GM23338 (cell line): Measurements from ENCODE around the gene ACY1. TPM values are rescaled to one million over a fixed set of nuclear protein-coding genes. Genes with fewer than 3 reads are reported as not detected.

ENCODE experiments used
- ATAC-seq: fragments of 200-7000 bp; cut with Tn5 transposase; 3 replicates; pipeline ENCODE4 v1.9.1; 2020
- DNase-seq: peaks from one replicate; pipeline ENCODE4 v3.0.0-alpha.2; 2015; ENCODE audit warnings: low spot score
- H2AFZ ChIP-seq: fragments of 200-600 bp; sonication (generic); 2 replicates; pipeline ENCODE4 v1.8.0; 2016; ENCODE audit warnings: antibody characterized with exemption, mild to moderate bottlenecking, moderate library complexity
- H3F3A ChIP-seq: fragments of 200-600 bp; sonication (generic); replicated peaks from 2 replicates; pipeline ENCODE4 v1.8.0; 2017; ENCODE audit warnings: antibody characterized with exemption, mixed run types, low read depth
- H3K27ac ChIP-seq: fragments of 200-600 bp; sonication (generic); 2 replicates; pipeline ENCODE4 v1.6.1; 2016; ENCODE audit warnings: low read depth
- H3K27me3 ChIP-seq: fragments of 200-600 bp; sonication (generic); 2 replicates; pipeline ENCODE4 v1.8.0; 2016; ENCODE audit warnings: mild to moderate bottlenecking, mixed run types, moderate library complexity; ENCODE audit not compliant: insufficient read depth
- H3K36me3 ChIP-seq: fragments of 200-600 bp; sonication (generic); 2 replicates; pipeline ENCODE4 v1.8.0; 2016; ENCODE audit warnings: mild to moderate bottlenecking; ENCODE audit not compliant: insufficient read depth
- H3K4me1 ChIP-seq: fragments of 200-600 bp; sonication (generic); 2 replicates; pipeline ENCODE4 v1.8.0; 2016; ENCODE audit warnings: mild to moderate bottlenecking, moderate library complexity; ENCODE audit not compliant: insufficient read depth
- H3K4me2 ChIP-seq: fragments of 200-600 bp; sonication (generic); 2 replicates; pipeline ENCODE4 v1.7.1; 2017; ENCODE audit warnings: mixed run types
- H3K4me3 ChIP-seq: fragments of 200-600 bp; sonication (generic); 2 replicates; pipeline ENCODE4 v1.6.1; 2016; ENCODE audit warnings: mixed run types
- H3K79me2 ChIP-seq: fragments of 200-600 bp; sonication (generic); replicated peaks from 2 replicates; pipeline ENCODE4 v1.8.0; 2017; ENCODE audit warnings: mild to moderate bottlenecking; ENCODE audit not compliant: insufficient read depth
- H3K9me2 ChIP-seq: fragments of 200-600 bp; sonication (generic); 2 replicates; pipeline ENCODE4 v1.8.0; 2017; ENCODE audit not compliant: insufficient read depth
- H4K20me1 ChIP-seq: fragments of 200-600 bp; sonication (generic); replicated peaks from 2 replicates; pipeline ENCODE4 v1.8.0; 2017; ENCODE audit warnings: mild to moderate bottlenecking; ENCODE audit not compliant: insufficient read depth
- H3K27ac Mint-ChIP-seq: 2 replicates; pipeline ENCODE4 v1.8.0; 2020; ENCODE audit warnings: inconsistent platforms, mild to moderate bottlenecking, moderate library complexity, mixed read lengths
- H3K27me3 Mint-ChIP-seq: 3 replicates; pipeline ENCODE4 v1.8.0; 2022; ENCODE audit warnings: low read depth, mild to moderate bottlenecking, moderate library complexity, mixed read lengths, inconsistent platforms; ENCODE audit not compliant: insufficient read depth, poor library complexity
- H3K36me3 Mint-ChIP-seq: 3 replicates; pipeline ENCODE4 v1.8.0; 2021; ENCODE audit warnings: low read depth, mild to moderate bottlenecking, inconsistent platforms, moderate library complexity, mixed read lengths
- H3K4me1 Mint-ChIP-seq: 3 replicates; pipeline ENCODE4 v1.8.0; 2020; ENCODE audit warnings: mild to moderate bottlenecking, inconsistent platforms, mixed read lengths
- H3K4me3 Mint-ChIP-seq: 3 replicates; pipeline ENCODE4 v1.8.0; 2021; ENCODE audit warnings: moderate library complexity, mild to moderate bottlenecking, inconsistent platforms, mixed read lengths
- H3K9me3 Mint-ChIP-seq: 3 replicates; pipeline ENCODE4 v1.8.0; 2020; ENCODE audit warnings: moderate library complexity, mild to moderate bottlenecking, inconsistent platforms, mixed read lengths
- CREB1 ChIP-seq: fragments of 250-450 bp; sonication (Bioruptor Pico); IDR thresholded peaks from 2 replicates; pipeline ENCODE4 v1.5.0; 2020; ENCODE audit warnings: low read depth, mild to moderate bottlenecking, moderate library complexity
- EZH2 ChIP-seq: fragments of 200-600 bp; sonication (generic); IDR thresholded peaks from one replicate; pipeline ENCODE4 v1.8.0; 2017; ENCODE audit warnings: antibody characterized with exemption, mild to moderate bottlenecking, low read depth; ENCODE audit not compliant: unreplicated experiment
- JUNB ChIP-seq: IDR thresholded peaks from one replicate; pipeline ENCODE4 v1.6.1; 2016; ENCODE audit warnings: antibody characterized with exemption; ENCODE audit not compliant: unreplicated experiment
- POLR2AphosphoS5 ChIP-seq: IDR thresholded peaks from 2 replicates; pipeline ENCODE4 v1.6.1; 2016; ENCODE audit warnings: antibody characterized with exemption, low read depth
- STAT1 ChIP-seq: IDR thresholded peaks from one replicate; pipeline ENCODE4 v1.6.1; 2016; ENCODE audit warnings: antibody characterized with exemption; ENCODE audit not compliant: unreplicated experiment
- ZNF114 ChIP-seq: fragments of 250-450 bp; sonication (Bioruptor Pico); IDR thresholded peaks from 2 replicates; pipeline ENCODE4 v1.5.0; 2020; ENCODE audit warnings: mild to moderate bottlenecking, moderate library complexity
- ZNF331 ChIP-seq: fragments of 250-450 bp; sonication (Bioruptor Pico); IDR thresholded peaks from 2 replicates; pipeline ENCODE4 v1.5.0; 2020; ENCODE audit warnings: low read depth, mild to moderate bottlenecking, moderate library complexity
- polyA plus RNA-seq: library from polyadenylated mRNA; unstranded; fragments of >200 nt; fragmentation: Nextera tagmentation; extraction: Ambion mirVana; gene quantifications from 2 replicates; pipeline ENCODE4 v1.2.1, GENCODE V29; 2016
- total RNA-seq: library from RNA; depleted of rRNA; stranded (reverse); fragments of >200 nt; shearing (Covaris generic); gene quantifications from 2 replicates; pipeline ENCODE4 v1.2.3, GENCODE V29; 2014
- TF ChIP-seq, protein P1 (sequence below): IDR thresholded peaks from one replicate; pipeline ENCODE4 v1.6.1; 2018; ENCODE audit warnings: antibody characterized with exemption; ENCODE audit not compliant: unreplicated experiment
- TF ChIP-seq, protein P2 (sequence below): IDR thresholded peaks from 2 replicates; pipeline ENCODE4 v1.6.1; 2016; ENCODE audit warnings: antibody characterized with exemption
- TF ChIP-seq, protein P3 (sequence below): fragments of 250-450 bp; sonication (Bioruptor Pico); IDR thresholded peaks from 2 replicates; pipeline ENCODE4 v1.5.0; 2020; ENCODE audit warnings: mild to moderate bottlenecking, moderate library complexity
- TF ChIP-seq, protein P4 (sequence below), 2 experiments: fragments of 200-600 bp in 1 of 2; sonication (generic) in 1 of 2; conservative IDR thresholded peaks; 2 replicates each; pipeline versions ENCODE4 v1.5.1 to v1.6.1; 2016 to 2017; ENCODE audit warnings: antibody characterized with exemption in 2 of 2, low read depth in 2 of 2, mild to moderate bottlenecking in 2 of 2, moderate library complexity in 1 of 2

Gene ACY1
- total and polyA plus RNA-seq, 2 experiments from 2014 or later = 38.4 to 62.8 TPM

DNA sequence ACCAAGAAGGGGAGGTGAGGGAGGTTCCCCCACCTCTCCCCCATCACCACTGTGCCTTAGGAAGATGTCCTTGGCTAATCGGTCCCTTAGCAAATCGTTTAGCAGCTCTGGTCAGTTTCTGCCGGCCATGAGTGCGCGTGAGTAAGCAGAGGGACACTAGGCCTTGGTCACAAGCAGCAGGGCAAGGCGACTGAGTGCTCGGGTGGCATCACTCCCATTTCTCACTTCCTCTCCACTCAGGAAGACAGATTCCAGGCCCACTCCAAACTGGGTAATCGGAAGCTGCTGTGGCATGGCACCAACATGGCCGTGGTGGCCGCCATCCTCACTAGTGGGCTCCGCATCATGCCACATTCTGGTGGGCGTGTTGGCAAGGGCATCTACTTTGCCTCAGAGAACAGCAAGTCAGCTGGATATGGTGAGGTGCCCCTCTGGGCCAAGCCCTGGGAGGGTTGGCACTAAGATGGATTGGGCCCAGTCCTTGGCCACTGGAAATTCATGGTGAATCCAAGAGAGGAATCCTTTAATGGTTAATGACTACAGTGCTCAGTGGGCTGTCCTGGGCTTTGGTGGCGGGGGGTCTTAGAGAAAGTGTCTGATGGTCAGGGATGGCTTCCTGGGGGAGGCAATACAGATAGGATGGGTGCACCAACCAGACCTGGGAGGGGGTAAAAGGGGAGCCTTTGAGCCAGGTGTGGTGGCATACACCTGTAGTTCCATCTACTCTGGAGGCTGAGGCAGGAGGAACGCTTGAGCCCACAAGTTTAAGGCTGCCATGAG is 37.2 kb upstream of the ACY1 start:
- DNase-seq = no peak
- no peaks in the 10 kb centered on the region for H3K4me1 ChIP-seq

More for the DNA sequence above, 37.2 kb upstream of the ACY1 start:
- no peaks in the 10 kb centered on the region for H3K9me2 ChIP-seq
- H3K4me1 Mint-ChIP-seq = peaks cover 5% of the 10 kb centered on the region; the same call in 2 of the 3 replicates
- ATAC-seq = no peak
- no peak overlapping the region for H3K27ac Mint-ChIP-seq
- peaks cover 23% of the 10 kb centered on the region for H3K27me3 Mint-ChIP-seq
- H3K79me2 ChIP-seq = peaks cover 3% of the 10 kb centered on the region
- peaks cover 2% of the 10 kb centered on the region; the same call in 1 of the 3 replicates for H3K36me3 Mint-ChIP-seq
- H3K4me2 ChIP-seq = no peak overlapping the region
- TF ChIP-seq STAT1 (no peak), CREB1 (CRISPR knock-in tag) (no peak), ZNF331 (CRISPR knock-in tag) (no peak), JUNB (no peak), EZH2 (no peak), POLR2AphosphoS5 (no peak), ZNF114 (CRISPR knock-in tag) (no peak)
- TF ChIP-seq, protein P1, sequence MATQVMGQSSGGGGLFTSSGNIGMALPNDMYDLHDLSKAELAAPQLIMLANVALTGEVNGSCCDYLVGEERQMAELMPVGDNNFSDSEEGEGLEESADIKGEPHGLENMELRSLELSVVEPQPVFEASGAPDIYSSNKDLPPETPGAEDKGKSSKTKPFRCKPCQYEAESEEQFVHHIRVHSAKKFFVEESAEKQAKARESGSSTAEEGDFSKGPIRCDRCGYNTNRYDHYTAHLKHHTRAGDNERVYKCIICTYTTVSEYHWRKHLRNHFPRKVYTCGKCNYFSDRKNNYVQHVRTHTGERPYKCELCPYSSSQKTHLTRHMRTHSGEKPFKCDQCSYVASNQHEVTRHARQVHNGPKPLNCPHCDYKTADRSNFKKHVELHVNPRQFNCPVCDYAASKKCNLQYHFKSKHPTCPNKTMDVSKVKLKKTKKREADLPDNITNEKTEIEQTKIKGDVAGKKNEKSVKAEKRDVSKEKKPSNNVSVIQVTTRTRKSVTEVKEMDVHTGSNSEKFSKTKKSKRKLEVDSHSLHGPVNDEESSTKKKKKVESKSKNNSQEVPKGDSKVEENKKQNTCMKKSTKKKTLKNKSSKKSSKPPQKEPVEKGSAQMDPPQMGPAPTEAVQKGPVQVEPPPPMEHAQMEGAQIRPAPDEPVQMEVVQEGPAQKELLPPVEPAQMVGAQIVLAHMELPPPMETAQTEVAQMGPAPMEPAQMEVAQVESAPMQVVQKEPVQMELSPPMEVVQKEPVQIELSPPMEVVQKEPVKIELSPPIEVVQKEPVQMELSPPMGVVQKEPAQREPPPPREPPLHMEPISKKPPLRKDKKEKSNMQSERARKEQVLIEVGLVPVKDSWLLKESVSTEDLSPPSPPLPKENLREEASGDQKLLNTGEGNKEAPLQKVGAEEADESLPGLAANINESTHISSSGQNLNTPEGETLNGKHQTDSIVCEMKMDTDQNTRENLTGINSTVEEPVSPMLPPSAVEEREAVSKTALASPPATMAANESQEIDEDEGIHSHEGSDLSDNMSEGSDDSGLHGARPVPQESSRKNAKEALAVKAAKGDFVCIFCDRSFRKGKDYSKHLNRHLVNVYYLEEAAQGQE = no peak
- TF ChIP-seq, protein P2, sequence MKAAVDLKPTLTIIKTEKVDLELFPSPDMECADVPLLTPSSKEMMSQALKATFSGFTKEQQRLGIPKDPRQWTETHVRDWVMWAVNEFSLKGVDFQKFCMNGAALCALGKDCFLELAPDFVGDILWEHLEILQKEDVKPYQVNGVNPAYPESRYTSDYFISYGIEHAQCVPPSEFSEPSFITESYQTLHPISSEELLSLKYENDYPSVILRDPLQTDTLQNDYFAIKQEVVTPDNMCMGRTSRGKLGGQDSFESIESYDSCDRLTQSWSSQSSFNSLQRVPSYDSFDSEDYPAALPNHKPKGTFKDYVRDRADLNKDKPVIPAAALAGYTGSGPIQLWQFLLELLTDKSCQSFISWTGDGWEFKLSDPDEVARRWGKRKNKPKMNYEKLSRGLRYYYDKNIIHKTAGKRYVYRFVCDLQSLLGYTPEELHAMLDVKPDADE = no peak
- TF ChIP-seq, protein P3, sequence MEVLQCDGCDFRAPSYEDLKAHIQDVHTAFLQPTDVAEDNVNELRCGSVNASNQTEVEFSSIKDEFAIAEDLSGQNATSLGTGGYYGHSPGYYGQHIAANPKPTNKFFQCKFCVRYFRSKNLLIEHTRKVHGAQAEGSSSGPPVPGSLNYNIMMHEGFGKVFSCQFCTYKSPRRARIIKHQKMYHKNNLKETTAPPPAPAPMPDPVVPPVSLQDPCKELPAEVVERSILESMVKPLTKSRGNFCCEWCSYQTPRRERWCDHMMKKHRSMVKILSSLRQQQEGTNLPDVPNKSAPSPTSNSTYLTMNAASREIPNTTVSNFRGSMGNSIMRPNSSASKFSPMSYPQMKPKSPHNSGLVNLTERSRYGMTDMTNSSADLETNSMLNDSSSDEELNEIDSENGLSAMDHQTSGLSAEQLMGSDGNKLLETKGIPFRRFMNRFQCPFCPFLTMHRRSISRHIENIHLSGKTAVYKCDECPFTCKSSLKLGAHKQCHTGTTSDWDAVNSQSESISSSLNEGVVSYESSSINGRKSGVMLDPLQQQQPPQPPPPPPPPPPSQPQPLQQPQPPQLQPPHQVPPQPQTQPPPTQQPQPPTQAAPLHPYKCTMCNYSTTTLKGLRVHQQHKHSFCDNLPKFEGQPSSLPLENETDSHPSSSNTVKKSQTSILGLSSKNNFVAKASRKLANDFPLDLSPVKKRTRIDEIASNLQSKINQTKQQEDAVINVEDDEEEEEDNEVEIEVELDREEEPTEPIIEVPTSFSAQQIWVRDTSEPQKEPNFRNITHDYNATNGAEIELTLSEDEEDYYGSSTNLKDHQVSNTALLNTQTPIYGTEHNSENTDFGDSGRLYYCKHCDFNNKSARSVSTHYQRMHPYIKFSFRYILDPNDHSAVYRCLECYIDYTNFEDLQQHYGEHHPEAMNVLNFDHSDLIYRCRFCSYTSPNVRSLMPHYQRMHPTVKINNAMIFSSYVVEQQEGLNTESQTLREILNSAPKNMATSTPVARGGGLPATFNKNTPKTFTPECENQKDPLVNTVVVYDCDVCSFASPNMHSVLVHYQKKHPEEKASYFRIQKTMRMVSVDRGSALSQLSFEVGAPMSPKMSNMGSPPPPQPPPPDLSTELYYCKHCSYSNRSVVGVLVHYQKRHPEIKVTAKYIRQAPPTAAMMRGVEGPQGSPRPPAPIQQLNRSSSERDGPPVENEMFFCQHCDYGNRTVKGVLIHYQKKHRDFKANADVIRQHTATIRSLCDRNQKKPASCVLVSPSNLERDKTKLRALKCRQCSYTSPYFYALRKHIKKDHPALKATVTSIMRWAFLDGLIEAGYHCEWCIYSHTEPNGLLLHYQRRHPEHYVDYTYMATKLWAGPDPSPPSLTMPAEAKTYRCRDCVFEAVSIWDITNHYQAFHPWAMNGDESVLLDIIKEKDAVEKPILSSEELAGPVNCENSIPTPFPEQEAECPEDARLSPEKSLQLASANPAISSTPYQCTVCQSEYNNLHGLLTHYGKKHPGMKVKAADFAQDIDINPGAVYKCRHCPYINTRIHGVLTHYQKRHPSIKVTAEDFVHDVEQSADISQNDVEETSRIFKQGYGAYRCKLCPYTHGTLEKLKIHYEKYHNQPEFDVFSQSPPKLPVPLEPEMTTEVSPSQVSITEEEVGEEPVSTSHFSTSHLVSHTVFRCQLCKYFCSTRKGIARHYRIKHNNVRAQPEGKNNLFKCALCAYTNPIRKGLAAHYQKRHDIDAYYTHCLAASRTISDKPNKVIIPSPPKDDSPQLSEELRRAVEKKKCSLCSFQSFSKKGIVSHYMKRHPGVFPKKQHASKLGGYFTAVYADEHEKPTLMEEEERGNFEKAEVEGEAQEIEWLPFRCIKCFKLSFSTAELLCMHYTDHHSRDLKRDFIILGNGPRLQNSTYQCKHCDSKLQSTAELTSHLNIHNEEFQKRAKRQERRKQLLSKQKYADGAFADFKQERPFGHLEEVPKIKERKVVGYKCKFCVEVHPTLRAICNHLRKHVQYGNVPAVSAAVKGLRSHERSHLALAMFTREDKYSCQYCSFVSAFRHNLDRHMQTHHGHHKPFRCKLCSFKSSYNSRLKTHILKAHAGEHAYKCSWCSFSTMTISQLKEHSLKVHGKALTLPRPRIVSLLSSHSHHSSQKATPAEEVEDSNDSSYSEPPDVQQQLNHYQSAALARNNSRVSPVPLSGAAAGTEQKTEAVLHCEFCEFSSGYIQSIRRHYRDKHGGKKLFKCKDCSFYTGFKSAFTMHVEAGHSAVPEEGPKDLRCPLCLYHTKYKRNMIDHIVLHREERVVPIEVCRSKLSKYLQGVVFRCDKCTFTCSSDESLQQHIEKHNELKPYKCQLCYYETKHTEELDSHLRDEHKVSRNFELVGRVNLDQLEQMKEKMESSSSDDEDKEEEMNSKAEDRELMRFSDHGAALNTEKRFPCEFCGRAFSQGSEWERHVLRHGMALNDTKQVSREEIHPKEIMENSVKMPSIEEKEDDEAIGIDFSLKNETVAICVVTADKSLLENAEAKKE (CRISPR knock-in tag) = no peak
- TF ChIP-seq, protein P4, sequence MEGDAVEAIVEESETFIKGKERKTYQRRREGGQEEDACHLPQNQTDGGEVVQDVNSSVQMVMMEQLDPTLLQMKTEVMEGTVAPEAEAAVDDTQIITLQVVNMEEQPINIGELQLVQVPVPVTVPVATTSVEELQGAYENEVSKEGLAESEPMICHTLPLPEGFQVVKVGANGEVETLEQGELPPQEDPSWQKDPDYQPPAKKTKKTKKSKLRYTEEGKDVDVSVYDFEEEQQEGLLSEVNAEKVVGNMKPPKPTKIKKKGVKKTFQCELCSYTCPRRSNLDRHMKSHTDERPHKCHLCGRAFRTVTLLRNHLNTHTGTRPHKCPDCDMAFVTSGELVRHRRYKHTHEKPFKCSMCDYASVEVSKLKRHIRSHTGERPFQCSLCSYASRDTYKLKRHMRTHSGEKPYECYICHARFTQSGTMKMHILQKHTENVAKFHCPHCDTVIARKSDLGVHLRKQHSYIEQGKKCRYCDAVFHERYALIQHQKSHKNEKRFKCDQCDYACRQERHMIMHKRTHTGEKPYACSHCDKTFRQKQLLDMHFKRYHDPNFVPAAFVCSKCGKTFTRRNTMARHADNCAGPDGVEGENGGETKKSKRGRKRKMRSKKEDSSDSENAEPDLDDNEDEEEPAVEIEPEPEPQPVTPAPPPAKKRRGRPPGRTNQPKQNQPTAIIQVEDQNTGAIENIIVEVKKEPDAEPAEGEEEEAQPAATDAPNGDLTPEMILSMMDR (conservative IDR thresholded peaks at IDR 0.05; ENCODE audit: low read depth in 2 of 2) = no peak
- no peak overlapping the region for H2AFZ ChIP-seq
- no peak overlapping the region for H3K4me3 ChIP-seq
- no peaks in the 10 kb centered on the region for H3K36me3 ChIP-seq
- no peaks in the 10 kb centered on the region for H3F3A ChIP-seq
- no peak overlapping the region for H3K4me3 Mint-ChIP-seq
- peaks cover 8% of the 10 kb centered on the region; the same call in 1 of the 2 replicates for H3K27me3 ChIP-seq
- no peaks in the 10 kb centered on the region for H3K9me3 Mint-ChIP-seq
- no peaks in the 10 kb centered on the region for H4K20me1 ChIP-seq
- no peak overlapping the region for H3K27ac ChIP-seq
